GM21360 (cell line): Measurements from ENCODE around the gene ARPC4.
A peak's percentile ranks its signal among the peaks of the same experiment; 100 is the strongest.

ENCODE experiments used
- ATAC-seq: cut with Tn5 transposase; IDR thresholded peaks from one replicate; pipeline ENCODE4 v1.9.1; 2021; ENCODE audit warnings: mild to moderate bottlenecking, moderate library complexity; ENCODE audit not compliant: unreplicated experiment

Gene ARPC4

DNA sequence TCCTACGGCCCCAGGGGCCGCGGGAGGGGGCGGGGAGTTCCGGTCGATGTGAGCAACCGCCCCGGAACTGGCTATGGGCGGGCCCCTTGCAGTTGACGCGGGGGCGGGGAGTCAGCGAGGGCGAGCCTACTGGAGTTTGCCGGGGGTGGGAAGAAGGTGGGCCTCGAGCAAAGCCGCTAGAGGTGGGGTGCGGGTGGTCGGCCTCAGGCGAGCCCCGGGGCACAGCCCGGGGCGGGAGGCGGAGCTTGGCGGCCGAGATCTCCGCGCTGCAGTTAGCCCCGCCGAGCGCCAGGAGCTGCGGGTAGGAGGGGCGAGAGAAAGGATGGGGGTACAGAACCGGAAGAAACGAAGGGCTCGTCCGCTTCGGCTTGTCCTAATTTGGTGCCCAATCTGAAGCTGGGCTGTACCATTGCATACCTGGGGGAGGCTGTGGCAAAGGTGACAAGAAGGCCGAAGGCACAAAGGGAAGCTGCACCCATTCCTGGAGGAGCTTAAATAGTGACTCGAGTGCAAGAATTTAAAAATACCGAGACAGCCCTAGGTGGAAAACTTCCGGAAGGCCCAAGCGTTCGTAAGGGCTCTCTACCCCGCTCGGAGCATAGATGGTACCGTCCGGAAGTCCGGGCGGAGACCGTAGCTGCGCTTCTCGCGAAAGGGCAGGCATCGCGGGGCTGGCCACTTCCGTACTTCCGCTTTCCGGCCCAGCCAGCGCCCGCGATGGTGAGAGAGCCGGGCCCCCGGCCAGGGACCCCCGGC, at the start of gene ARPC4, which contains the start of gene TADA3:
Gene ARPC4 (plus strand): TSS at position 678 of the 756 bp plus-strand sequence. CDS start 40 bp downstream, at position 718.
Gene TADA3 (minus strand): TSS at position 69 of the 756 bp plus-strand sequence. CDS start 1,007 bp downstream, outside the sequence.
- ATAC-seq, result peak; percentile 74

DNA sequence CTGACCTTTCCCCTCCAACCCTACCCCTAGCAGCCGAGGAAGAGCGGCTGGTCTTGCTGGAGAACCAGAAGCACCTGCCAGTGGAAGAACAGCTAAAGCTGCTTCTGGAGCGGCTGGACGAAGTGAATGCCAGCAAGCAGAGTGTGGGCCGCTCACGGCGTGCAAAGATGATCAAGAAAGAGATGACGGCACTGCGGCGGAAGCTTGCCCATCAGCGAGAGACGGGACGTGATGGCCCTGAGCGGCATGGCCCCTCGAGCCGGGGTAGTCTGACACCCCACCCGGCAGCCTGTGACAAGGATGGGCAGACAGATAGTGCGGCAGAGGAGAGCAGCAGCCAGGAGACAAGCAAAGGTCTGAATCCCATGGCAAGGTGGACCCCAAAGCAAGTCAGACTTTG, 49.3 kb upstream of the ARPC4 start:
- no peak for ATAC-seq

DNA sequence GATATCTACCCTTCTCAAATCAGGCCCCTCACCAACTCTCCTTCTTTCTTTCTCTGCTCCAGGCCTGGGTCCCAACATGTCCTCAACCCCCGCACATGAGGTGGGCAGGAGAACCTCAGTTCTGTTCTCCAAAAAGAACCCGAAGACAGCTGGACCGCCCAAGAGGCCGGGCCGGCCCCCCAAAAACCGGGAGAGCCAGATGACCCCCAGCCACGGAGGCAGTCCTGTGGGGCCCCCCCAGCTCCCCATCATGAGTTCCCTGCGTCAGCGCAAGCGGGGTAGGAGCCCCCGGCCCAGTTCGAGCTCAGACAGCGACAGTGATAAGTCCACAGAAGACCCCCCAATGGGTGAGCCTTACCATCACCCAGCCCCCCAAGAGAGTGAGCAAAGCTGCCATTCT, 48.7 kb upstream of the ARPC4 start:
- ATAC-seq, result no peak

DNA sequence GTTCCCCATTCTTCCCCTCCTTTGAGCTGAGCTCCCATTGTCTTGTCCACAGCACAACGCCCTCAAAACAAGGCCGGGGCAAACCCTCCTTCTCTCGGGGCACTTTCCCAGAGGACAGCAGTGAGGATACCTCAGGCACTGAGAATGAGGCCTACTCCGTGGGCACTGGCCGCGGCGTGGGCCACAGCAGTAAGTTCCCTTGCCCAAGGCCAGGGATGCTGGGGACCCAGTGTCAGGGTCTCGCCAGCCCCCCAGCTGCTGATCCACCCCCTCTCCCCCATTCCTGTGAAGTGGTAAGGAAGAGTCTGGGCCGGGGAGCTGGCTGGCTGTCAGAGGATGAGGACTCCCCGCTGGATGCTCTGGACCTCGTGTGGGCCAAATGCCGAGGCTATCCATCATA, 47.4 kb upstream of the ARPC4 start:
- no peak for ATAC-seq

DNA sequence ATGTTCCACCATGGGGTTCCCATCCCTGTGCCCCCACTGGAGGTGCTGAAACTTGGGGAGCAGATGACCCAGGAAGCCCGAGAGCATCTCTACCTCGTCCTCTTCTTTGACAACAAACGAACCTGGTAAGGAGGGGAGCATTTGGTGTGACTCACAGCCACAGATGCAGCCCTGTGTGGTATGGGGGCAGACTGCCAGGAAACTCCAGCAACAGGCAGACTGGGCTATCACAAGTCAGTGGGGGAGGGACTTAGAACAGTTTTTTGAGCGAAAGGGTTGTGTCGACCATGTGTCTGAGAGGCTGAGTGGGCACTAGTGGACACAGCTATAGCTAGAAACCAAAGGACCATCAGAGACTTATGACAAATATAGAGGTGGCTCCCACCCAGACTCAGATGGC, 46.6 kb upstream of the ARPC4 start:
- ATAC-seq, result no peak

DNA sequence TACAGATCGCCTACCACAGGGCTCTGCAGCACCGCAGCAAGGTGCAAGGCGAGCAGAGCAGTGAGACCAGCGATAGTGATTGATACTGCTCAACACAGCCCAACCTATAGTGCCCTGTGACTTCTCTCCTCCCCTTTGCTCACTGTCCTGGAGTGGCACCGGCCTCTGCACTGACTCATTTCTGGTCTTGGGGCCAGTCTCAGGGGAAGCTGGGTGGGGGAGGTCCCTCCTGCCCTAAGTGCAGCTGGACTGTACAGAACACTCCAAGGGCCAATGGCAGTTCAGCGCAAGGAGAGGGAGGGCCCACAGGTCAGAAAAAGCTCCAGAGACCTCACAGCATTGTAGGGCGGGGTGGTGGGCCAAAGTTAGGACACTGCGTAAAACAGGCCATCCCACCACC, 45.6 kb upstream of the ARPC4 start:
- no peak for ATAC-seq

DNA sequence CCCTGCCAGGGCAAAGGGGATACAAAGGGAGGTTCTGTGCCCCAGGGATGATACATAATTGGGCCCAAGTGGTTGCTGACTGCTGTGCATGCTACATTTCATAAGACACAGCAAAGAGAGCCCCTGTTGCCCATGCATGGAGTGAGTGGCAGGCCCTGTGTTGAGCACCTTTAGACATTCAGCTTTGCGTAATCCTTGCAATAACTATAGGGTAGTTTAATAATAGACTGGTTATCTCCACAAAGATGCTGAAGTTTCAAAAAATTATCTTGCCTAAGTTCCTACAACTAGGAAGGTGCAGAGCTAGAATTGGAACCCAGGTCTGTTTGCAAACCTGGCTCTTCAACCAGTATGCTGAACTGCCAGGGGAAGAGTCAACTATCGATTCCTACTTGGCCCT, 44.9 kb upstream of the ARPC4 start:
- no peak for ATAC-seq

DNA sequence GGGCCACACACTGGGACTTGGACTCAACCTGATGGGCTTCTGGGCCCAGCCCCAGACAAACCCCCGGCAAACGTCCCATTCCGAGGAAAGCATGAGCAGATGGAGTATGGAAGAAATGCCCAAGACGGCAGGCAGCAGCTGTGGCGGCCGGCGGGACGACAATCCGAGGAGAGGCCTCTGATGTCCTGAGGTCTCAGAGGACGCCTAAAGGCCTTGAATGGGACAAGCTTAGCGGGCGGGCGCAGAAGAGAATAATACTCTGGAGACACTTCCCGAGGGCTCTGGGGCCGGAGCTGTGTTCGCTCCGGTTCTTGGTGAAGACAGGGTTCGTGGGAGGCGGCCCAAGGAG, 43.6 kb upstream of the ARPC4 start:
- no peak for ATAC-seq

DNA sequence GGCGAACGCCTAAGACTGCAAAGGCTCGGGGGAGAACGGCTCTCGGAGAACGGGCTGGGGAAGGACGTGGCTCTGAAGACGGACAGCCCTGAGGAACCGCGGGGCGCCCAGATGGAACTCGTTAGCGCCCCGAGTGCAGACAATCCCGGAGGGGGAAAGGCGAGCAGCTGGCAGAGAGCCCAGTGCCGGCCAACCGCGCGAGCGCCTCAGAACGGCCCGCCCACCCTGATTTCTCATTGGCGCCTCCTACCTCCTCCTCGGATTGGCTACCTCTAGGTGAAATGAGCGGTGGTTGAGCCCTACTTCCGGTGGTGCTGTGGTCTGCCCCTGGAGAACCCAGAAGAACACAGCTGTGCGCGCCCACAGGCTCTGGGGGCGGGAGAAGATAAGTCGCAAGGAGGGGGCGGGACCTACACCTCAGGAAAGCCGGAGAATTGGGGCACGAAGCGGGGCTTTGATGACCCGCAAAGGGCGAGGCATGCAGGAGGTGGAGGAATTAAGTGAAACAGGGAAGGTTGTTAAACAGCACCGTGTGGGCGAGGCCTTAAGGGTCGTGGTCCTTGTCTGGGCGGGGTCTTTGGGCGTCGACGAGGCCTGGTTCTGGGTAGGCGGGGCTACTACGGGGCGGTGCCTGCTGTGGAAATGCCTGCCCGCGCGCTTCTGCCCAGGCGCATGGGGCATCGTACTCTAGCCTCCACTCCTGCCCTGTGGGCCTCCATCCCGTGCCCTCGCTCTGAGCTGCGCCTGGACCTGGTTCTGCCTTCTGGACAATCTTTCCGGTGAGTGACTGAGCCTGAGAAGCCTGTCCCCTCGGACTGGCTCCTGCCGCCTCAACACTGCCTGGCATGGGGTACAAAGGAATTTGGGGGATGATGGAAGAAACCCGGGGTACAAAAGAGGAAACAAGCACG, 43.0 kb upstream of the ARPC4 start, which contains the start of gene OGG1:
Gene OGG1 (plus strand): TSS at position 308 of the 911 bp plus-strand sequence. CDS start 335 bp downstream, at position 643.
- ATAC-seq, result peak; percentile 85

DNA sequence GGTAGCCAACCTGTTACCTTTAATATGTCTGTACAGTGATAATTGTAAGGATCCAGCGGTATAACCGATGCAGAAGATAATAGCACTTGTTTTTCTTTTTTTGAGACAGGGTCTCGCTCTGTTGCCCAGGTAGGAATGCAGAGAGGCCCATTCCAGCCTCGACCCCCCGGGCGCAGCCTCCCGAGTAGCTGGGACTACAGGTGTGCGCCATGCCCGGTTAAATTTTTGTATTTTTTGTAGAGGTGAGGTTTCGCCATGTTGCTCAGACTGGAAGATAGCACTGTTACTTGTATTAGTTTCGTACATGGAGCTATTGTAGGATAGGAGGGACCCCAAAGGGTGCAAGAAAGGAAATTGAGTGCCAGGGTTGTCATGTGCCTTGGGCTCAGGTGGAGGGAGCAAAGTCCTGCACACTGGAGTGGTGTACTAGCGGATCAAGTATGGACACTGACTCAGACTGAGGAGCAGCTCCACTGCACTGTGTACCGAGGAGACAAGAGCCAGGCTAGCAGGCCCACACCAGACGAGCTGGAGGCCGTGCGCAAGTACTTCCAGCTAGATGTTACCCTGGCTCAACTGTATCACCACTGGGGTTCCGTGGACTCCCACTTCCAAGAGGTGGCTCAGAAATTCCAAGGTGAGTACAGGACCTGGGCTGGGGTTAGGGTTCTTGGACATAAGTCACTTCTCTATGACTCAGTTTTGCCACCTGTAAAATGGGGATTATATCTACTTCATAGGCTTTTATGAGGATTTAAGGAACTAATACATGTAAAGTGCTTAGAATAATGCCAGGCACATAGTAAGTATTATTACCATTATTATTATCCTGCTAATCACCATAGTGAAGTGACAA, 42.1 kb upstream of the ARPC4 start:
- ATAC-seq, result no peak

DNA sequence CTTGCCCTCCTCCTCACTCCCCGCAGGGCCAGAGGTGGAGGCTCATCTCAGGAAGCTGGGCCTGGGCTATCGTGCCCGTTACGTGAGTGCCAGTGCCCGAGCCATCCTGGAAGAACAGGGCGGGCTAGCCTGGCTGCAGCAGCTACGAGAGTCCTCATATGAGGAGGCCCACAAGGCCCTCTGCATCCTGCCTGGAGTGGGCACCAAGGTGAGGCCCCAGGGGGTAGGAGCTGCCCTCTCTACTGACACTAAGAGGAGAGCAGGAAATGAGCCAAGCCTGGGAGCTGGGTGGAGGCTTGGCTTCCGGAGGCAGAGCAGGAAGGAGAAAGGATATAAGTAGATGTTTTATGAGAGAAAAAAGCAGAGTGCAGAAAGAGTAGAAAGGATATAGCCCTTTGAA, 38.2 kb upstream of the ARPC4 start:
- no peak for ATAC-seq

DNA sequence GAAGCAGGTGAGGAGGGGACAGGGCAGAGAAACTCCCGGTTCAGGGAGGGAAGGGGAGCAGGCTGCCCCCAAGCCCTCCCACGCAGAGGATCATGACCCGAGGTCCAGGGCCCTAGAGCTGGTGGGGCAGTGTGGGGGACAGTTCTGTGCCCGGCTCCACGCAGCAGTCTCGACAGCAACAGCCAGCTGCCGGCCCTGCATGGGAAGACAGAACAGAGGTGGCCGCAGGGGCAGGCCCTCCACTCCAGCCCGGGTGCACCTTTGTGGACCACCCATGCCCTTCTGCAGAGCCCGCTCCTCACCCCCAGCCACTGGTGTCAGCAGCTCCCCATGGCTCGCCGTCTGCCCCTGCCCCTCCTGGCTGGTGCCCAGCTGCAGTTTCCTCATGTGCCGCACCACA, 35.5 kb upstream of the ARPC4 start:
- no peak for ATAC-seq

DNA sequence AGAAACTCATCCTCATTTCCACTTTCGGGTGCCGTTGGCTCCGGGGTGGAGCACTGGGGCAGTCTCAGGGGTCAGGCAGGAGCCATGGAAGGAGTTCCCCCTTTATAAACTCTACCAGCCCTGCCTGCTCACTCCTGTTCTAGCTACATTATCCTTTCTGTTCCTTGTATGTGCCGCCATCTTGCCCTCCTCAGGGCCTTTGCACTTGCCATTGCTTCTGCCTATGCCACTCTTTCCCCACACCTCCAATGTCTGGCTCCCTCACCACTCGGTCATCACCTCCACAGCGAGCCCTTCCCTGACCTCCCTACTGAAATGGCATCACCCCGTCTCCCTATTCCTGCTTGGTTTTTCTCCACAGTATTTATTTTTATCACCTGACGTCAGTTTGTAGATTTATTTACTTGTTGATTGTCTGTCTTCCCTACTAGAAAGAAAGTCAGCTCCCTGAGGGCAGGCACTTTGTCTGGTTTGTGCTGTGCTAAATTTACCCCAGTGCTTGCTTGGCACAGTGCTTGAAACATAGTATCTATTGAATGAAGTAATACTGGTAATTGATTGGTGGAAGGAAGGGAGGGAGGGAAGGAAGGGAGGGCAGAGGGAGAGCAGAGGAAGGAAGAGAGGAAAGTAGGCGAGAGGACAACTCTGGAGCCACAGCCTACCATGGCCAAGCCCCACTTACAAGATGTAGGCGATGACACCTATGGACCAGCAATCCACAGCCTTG, 31.9 kb upstream of the ARPC4 start:
- no peak for ATAC-seq

DNA sequence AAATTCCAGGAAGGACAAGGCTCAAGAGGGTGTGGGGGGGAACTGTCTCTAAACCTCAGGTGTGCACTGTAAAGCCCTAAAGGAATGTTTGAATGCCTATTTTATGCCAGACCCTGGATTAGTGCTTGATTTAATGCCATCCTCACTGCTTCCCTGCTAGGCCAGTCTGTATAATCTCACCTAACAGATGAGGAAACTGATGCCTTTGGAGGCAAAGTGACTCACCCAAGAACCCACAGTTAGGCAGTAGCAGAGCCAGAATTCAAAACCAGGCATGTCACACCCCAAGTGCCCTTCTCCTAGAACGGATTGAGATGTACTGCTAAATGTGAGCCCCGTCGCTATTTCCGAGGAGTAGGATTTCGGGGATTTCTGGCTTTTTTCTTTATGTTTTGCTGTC, 31.0 kb upstream of the ARPC4 start:
- no peak for ATAC-seq

DNA sequence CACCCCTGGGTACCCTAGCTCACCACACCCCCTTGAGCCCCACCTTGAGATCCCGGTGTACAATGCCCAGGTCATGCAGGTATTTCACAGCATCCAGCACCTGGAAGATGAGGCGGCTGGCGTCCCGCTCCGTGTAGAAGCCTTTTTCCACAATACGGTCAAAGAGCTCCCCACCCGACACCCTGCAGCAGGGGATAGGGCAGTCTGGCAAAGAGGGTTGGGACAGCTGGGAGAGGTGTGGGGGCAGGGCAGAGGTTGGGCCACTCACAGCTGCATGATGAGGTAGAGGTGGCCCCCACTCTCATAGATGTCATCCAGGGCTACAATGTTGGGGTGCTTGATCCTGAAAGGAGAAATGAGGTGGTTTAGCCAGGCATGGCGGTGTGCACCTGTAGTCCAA, 30.0 kb upstream of the ARPC4 start:
- no peak for ATAC-seq

DNA sequence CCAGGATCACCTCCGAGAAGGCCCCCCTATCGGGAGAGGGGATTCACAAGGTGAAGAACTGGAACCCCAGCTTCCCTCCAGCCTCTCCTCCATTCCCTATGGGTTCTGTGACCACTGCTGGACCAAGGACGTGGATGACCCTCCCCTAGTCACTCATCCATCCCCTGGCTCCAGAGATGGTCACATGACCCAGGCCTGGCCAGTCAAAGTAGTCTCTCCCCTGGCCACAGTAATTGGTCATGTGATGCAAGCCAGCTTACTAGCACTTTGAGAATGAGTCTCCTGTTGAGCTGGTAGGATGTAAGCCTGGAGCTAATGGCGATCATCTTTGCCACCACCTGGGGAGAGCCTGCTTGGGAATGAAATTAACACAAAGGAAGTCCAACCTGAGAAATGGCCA, 27.0 kb upstream of the ARPC4 start:
- no peak for ATAC-seq

DNA sequence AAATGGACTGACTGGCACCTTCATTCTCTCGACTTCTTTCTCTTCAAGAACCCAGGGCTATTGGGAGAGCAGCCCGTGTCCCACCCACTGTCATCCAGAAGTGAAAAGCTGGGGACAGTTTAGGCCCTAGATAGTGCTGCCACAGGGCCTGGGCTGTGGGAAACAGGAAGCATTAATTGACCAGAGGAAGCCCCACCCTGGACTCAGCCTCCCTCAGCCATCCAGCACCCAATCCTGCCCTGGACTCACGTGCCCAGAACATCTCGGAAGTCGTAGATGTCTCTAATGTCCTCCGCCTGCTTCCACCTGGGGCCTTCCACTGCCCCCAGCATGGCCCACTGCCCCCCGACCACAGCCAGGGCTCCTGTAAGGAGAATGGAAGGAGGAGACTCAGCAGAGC, 25.5 kb upstream of the ARPC4 start:
- no peak for ATAC-seq

DNA sequence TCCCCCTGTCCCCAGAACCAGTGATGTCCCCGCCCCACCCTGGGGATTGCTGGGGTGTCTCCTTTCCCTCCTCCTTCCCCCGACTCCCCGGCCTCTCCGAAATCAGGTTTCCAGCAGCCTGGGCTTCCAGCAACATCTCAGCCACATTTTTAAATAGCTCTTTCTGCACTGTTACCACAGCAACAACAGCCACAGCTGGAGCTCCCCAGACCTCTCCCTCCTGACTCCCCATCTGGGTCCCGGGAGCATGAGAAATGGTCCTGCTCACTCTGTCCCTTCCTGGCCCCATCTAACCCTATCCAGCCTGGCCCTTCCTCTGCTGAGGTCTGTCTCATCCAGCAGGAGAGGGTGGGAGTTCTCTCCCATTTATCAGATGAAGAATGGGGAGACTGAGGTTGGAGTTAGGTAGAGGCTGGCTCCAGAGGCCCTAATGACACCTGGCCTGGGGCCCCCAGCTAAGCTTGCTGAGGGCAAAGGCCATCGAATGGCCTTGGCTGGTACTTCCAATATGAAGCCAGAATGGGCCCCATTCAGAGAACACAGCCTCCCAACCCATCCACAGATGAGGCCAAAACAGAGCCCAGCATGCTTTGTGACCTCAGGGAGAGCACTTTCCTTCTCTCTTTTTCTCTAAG, 24.6 kb upstream of the ARPC4 start:
- ATAC-seq, result no peak

DNA sequence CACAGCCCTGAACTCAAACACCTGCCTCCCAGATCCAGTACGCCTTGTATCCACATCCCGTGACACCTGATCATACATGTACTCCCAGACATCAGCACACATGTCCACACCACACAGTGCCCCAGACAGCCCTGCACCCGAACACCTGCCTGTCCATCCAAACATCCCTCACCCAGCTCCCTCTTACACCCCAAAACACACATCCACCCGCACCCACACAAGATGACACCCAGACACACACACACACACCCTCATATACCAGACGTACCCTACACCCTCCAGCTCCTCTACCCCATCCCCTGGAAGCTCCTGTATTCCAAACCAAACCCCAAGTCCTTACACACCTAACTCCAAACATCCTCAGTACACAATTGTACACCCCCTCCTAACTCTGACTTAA, 23.9 kb upstream of the ARPC4 start:
- no peak for ATAC-seq
